Panc1 (cell line): ENCODE results near the gene PMF1. TPM values are rescaled to one million over a fixed set of nuclear protein-coding genes. Genes with fewer than 3 reads are reported as not detected.

Experiments
- ATAC-seq: fragments of 200-7000 bp; cut with Tn5 transposase; 2 replicates; pipeline ENCODE4 v1.9.1; 2020; ENCODE audit warnings: mild to moderate bottlenecking, moderate library complexity
- BruUV-seq: library from RNA; stranded (reverse); fragments of 400-500 nt; replicated peaks from 2 replicates; lab custom pipeline; 2021; lab: Mats Ljungman, UMichigan
- CTCF ChIA-PET: fragments of 300-600 bp; sonication (Branson Sonifier 250); formaldehyde crosslinking; loops from one replicate; lab custom pipeline; 2022; ENCODE audit warnings: antibody characterized with exemption; lab: Charles Lee
- POLR2A ChIA-PET: fragments of 300-600 bp; sonication (Branson Sonifier 250); formaldehyde crosslinking; loops from one replicate; lab custom pipeline; 2022; ENCODE audit warnings: antibody characterized with exemption; lab: Charles Lee
- DNase-seq: peaks from one replicate; pipeline ENCODE4 v3.0.0-alpha.2; 2010; ENCODE audit warnings: low read depth, low spot score
- H3K27ac ChIP-seq: 2 replicates; pipeline ENCODE4 v1.5.1; 2011; ENCODE audit warnings: mild to moderate bottlenecking, low read length, inconsistent platforms
- H3K27me3 ChIP-seq: fragments of 200-500 bp; sonication (Bioruptor generic); 2 replicates; pipeline ENCODE4 v1.6.0; 2014; ENCODE audit warnings: low read length, inconsistent platforms; ENCODE audit not compliant: control insufficient read depth, insufficient read depth
- H3K36me3 ChIP-seq: fragments of 200-500 bp; sonication (Bioruptor generic); 2 replicates; pipeline ENCODE4 v1.5.1; 2014; ENCODE audit warnings: inconsistent platforms, mild to moderate bottlenecking, low read length, moderate library complexity; ENCODE audit not compliant: control insufficient read depth, insufficient read depth
- H3K4me1 ChIP-seq: 2 replicates; pipeline ENCODE4 v1.5.1; 2011; ENCODE audit warnings: inconsistent platforms, mild to moderate bottlenecking, low read length, moderate library complexity; ENCODE audit not compliant: control insufficient read depth, insufficient read depth
- H3K4me3 ChIP-seq, 2 experiments: 2 replicates each; pipeline ENCODE4 v1.5.1; 2011 to 2012; ENCODE audit warnings: low read depth in 2 of 2, low read length in 2 of 2, mild to moderate bottlenecking in 2 of 2, inconsistent platforms in 1 of 2, moderate library complexity in 1 of 2
- H3K9me3 ChIP-seq: fragments of 200-500 bp; sonication (Bioruptor generic); 2 replicates; pipeline ENCODE4 v1.5.1; 2014; ENCODE audit warnings: low read depth, mild to moderate bottlenecking, inconsistent platforms, low read length, moderate library complexity; ENCODE audit not compliant: control insufficient read depth, insufficient read depth
- POLR2AphosphoS5 ChIP-seq: IDR thresholded peaks from 2 replicates; pipeline ENCODE4 v1.6.1; 2012; ENCODE audit warnings: mild to moderate bottlenecking, low read depth, low read length, moderate library complexity
- SIN3A ChIP-seq: IDR thresholded peaks from 2 replicates; pipeline ENCODE4 v1.6.1; 2012; ENCODE audit warnings: low read depth, mild to moderate bottlenecking, low read length, moderate library complexity, borderline replicate concordance; ENCODE audit not compliant: insufficient read depth
- TCF7L2 ChIP-seq: IDR thresholded peaks from 2 replicates; pipeline ENCODE4 v1.6.1; 2011; ENCODE audit warnings: mild to moderate bottlenecking, low read depth, low read length, inconsistent platforms
- in situ Hi-C: cut with HindIII; loops from 2 replicates; pipeline ENCODE4 v1.10.0; 2016; ENCODE audit warnings: low sequenced_read_pairs, low pct_unique_long_range_greater_than_20kb
- intact Hi-C: fragments of 100-400 bp; cut with micrococcal nuclease; formaldehyde crosslinking; loops from one replicate; pipeline ENCODE4 v1.10.0; 2022; ENCODE audit not compliant: unreplicated experiment
- total RNA-seq: library from RNA; stranded (reverse); gene quantifications from one replicate; pipeline ENCODE4 v1.2.1, GENCODE V29; 2021; ENCODE audit not compliant: unreplicated experiment
- TF ChIP-seq, protein P1 (sequence below), 2 experiments: IDR thresholded peaks; 2 replicates each; pipeline ENCODE4 v1.6.1; 2011 to 2012; ENCODE audit warnings: low read depth in 2 of 2, control low read depth in 1 of 2, low read length in 1 of 2, mild to moderate bottlenecking in 1 of 2, moderate library complexity in 1 of 2; ENCODE audit not compliant: insufficient read depth in 1 of 2
- TF ChIP-seq, protein P2 (sequence below): fragments of 450-650 bp; IDR thresholded peaks from 2 replicates; pipeline ENCODE4 v1.5.1; 2017; ENCODE audit warnings: mild to moderate bottlenecking

The PMF1 gene
- total RNA-seq, 1 experiment from 2014 or later: 57.5 TPM

DNA sequence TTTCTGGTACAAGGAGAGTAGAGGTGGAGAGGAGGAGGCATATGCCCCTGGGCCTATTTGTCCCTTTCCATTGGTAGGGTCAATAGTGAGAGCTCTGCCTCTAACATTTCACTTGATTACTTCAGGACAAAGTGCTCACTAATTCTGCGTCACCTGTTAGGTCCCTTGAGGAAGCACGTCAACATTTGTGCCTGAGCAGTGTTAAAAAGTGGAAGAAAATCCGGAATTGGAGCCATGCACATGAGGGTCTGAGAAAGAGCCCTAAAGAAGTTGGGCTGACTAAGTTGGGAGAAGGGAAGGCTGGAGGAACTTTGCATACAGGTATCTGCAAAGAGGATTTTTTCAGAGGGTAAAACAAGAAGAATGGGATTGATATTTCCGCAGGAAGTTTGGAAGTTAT lies 17.0 kb upstream of the PMF1 start:
- POLR2A ChIA-PET: no interaction called here
- H3K36me3 ChIP-seq: peaks cover 4% of the 10 kb centered on the region; the same call in 1 of the 2 replicates
- H3K4me1 ChIP-seq: peaks cover 10% of the 10 kb centered on the region; the same call in 1 of the 2 replicates
- in situ Hi-C loops (no loop called here), intact Hi-C loops (no loop called here)
- no peak overlapping the region for H3K4me3 ChIP-seq
- TF ChIP-seq, protein P1, sequence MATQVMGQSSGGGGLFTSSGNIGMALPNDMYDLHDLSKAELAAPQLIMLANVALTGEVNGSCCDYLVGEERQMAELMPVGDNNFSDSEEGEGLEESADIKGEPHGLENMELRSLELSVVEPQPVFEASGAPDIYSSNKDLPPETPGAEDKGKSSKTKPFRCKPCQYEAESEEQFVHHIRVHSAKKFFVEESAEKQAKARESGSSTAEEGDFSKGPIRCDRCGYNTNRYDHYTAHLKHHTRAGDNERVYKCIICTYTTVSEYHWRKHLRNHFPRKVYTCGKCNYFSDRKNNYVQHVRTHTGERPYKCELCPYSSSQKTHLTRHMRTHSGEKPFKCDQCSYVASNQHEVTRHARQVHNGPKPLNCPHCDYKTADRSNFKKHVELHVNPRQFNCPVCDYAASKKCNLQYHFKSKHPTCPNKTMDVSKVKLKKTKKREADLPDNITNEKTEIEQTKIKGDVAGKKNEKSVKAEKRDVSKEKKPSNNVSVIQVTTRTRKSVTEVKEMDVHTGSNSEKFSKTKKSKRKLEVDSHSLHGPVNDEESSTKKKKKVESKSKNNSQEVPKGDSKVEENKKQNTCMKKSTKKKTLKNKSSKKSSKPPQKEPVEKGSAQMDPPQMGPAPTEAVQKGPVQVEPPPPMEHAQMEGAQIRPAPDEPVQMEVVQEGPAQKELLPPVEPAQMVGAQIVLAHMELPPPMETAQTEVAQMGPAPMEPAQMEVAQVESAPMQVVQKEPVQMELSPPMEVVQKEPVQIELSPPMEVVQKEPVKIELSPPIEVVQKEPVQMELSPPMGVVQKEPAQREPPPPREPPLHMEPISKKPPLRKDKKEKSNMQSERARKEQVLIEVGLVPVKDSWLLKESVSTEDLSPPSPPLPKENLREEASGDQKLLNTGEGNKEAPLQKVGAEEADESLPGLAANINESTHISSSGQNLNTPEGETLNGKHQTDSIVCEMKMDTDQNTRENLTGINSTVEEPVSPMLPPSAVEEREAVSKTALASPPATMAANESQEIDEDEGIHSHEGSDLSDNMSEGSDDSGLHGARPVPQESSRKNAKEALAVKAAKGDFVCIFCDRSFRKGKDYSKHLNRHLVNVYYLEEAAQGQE (IDR thresholded peaks at IDR 0.05; ENCODE audit: insufficient read depth in 1 of 2, low read depth in 2 of 2, low read length in 1 of 2): no peak
- TF ChIP-seq POLR2AphosphoS5: no peak
- TF ChIP-seq TCF7L2: no peak
- TF ChIP-seq SIN3A: no peak
- TF ChIP-seq, protein P2, sequence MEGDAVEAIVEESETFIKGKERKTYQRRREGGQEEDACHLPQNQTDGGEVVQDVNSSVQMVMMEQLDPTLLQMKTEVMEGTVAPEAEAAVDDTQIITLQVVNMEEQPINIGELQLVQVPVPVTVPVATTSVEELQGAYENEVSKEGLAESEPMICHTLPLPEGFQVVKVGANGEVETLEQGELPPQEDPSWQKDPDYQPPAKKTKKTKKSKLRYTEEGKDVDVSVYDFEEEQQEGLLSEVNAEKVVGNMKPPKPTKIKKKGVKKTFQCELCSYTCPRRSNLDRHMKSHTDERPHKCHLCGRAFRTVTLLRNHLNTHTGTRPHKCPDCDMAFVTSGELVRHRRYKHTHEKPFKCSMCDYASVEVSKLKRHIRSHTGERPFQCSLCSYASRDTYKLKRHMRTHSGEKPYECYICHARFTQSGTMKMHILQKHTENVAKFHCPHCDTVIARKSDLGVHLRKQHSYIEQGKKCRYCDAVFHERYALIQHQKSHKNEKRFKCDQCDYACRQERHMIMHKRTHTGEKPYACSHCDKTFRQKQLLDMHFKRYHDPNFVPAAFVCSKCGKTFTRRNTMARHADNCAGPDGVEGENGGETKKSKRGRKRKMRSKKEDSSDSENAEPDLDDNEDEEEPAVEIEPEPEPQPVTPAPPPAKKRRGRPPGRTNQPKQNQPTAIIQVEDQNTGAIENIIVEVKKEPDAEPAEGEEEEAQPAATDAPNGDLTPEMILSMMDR: no peak
- H3K27ac ChIP-seq: no peak overlapping the region
- H3K9me3 ChIP-seq: no peaks in the 10 kb centered on the region
- CTCF ChIA-PET: no interaction called here
- DNase-seq (no peak), ATAC-seq (no peak)
- no peaks in the 10 kb centered on the region for H3K27me3 ChIP-seq
- no TSS peak for BruUV-seq

DNA sequence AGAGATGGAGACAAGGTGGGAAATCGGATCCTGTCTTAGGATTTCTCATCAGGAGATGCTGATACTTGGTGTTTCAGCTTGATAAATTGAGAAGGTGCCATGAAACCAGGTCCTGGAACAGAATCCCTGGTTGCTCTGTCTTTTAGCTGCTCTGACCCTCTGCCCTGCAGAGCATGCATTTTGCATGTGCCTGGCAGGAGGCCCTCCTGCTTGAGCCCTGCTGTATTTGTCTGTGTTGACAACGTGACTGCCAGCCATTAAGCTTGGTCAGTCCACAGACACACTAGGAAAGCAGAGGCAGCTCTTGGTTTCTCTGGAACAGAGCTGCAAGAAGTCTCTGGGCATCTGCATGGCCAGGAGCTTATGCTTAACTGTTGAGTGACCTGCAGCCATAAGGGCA lies 16.4 kb upstream of the PMF1 start:
- CTCF ChIA-PET: no interaction called here
- H3K27ac ChIP-seq: no peak overlapping the region
- TF ChIP-seq, protein P2: no peak
- TF ChIP-seq SIN3A (no peak), TCF7L2 (no peak), POLR2AphosphoS5 (no peak)
- TF ChIP-seq, protein P1 (IDR thresholded peaks at IDR 0.05; ENCODE audit: insufficient read depth in 1 of 2, low read depth in 2 of 2, low read length in 1 of 2): no peak
- peaks cover 4% of the 10 kb centered on the region; the same call in 1 of the 2 replicates for H3K36me3 ChIP-seq
- intact Hi-C loops (no loop called here), in situ Hi-C loops (no loop called here)
- no TSS peak for BruUV-seq
- H3K9me3 ChIP-seq: no peaks in the 10 kb centered on the region
- POLR2A ChIA-PET: interaction anchor here (0.9 kb wide), 1 partner anchor 16 kb away, joined by 9 read pairs; the partner anchor contains the start of gene PMF1
- no peak overlapping the region for H3K4me3 ChIP-seq
- ATAC-seq (no peak), DNase-seq (no peak)
- no peaks in the 10 kb centered on the region for H3K27me3 ChIP-seq
- H3K4me1 ChIP-seq: peaks cover 10% of the 10 kb centered on the region; the same call in 1 of the 2 replicates
